Measurements from ENCODE around the gene PRPF40A.

- TF ChIP-seq CTCF (conservative IDR thresholded peaks at IDR 0.05; ENCODE audit: low read length) (no peak), EZH2phosphoT487 (IDR thresholded peaks at IDR 0.05; ENCODE audit: borderline replicate concordance) (no peak)
Observed at GRCh38 chr2:152649997-152650396, 67.3 kb downstream of the PRPF40A start.

All from Loucy (cell line).